ENCODE measurements around the gene MUSTN1. TPM values are rescaled to one million over a fixed set of nuclear protein-coding genes. Genes with fewer than 3 reads are reported as not detected.
A peak's percentile ranks its signal among the peaks of the same experiment; 100 is the strongest.

Gene MUSTN1
- total RNA-seq, 1 donor: not detected

GRCh38 chr3:52877085-52877484 is 42.3 kb upstream of the MUSTN1 start:
- H3K4me3 ChIP-seq (ENCODE audit: low read depth, low read length): no peak overlapping the region
- DNase-seq (ENCODE audit: low read depth): no peak
- no peak for TF ChIP-seq CTCF (IDR thresholded peaks at IDR 0.05; ENCODE audit: insufficient read depth, low read length)

GRCh38 chr3:52874864-52875587 is 40.2 kb upstream of the MUSTN1 start:
- no peak for TF ChIP-seq CTCF (IDR thresholded peaks at IDR 0.05; ENCODE audit: insufficient read depth, low read length)
- H3K4me3 ChIP-seq (ENCODE audit: low read depth, low read length): no peak overlapping the region
- no peak for DNase-seq (ENCODE audit: low read depth)

- DNase-seq (ENCODE audit: low read depth): no peak
- TF ChIP-seq CTCF (IDR thresholded peaks at IDR 0.05; ENCODE audit: insufficient read depth, low read length): no peak
- no peak overlapping the region for H3K4me3 ChIP-seq (ENCODE audit: low read depth, low read length)
These were observed 39.4 kb upstream of the MUSTN1 start for GRCh38 chr3:52874160-52874701.

- TF ChIP-seq CTCF (IDR thresholded peaks at IDR 0.05; ENCODE audit: insufficient read depth, low read length): no peak
- DNase-seq (ENCODE audit: low read depth): peak; percentile 88
- no peak overlapping the region for H3K4me3 ChIP-seq (ENCODE audit: low read depth, low read length)
These were observed 38.8 kb upstream of the MUSTN1 start for GRCh38 chr3:52873433-52874159.

GRCh38 chr3:52872245-52872644 is 37.4 kb upstream of the MUSTN1 start:
- TF ChIP-seq CTCF (IDR thresholded peaks at IDR 0.05; ENCODE audit: insufficient read depth, low read length): no peak
- DNase-seq (ENCODE audit: low read depth): peak; percentile 57
- no peak overlapping the region for H3K4me3 ChIP-seq (ENCODE audit: low read depth, low read length)

- no peak overlapping the region for H3K4me3 ChIP-seq (ENCODE audit: low read depth, low read length)
- no peak for DNase-seq (ENCODE audit: low read depth)
- no peak for TF ChIP-seq CTCF (IDR thresholded peaks at IDR 0.05; ENCODE audit: insufficient read depth, low read length)
These were observed 36.9 kb upstream of the MUSTN1 start for GRCh38 chr3:52871761-52872160.
